Cardiac fibroblast (primary cell): Measurements from ENCODE around the gene PPP3CB.
"Not testable (repeated sequence)": the region's sequence is repeated elsewhere in the genome, so short reads cannot be mapped to it uniquely, and the experiment has no call there.

Source experiments
- DNase-seq, 2 donors: peaks; one replicate each; pipeline versions ENCODE4 v3.0.0 to v3.0.0-alpha.2; 2010; ENCODE audit warnings: low read depth in 2 of 2
- H3K4me3 ChIP-seq, 2 donors: replicated peaks in 1 of 2; 1 replicate in 1 of 2; 2 replicates in 1 of 2; pipeline ENCODE4 v1.5.1; 2011; ENCODE audit warnings: low read depth in 2 of 2, low read length in 2 of 2, mild to moderate bottlenecking in 2 of 2, moderate library complexity in 1 of 2
- CTCF ChIP-seq: IDR thresholded peaks from one replicate; pipeline ENCODE4 v1.5.1; 2011; ENCODE audit warnings: low read depth, mild to moderate bottlenecking, low read length, inconsistent platforms

The PPP3CB gene

GRCh38 chr10:73405556-73405955 lies 90.3 kb downstream of the PPP3CB start:
- no peak overlapping the region for H3K4me3 ChIP-seq
- no peak for DNase-seq
- TF ChIP-seq CTCF = no peak

- no peak overlapping the region for H3K4me3 ChIP-seq
- no peak for DNase-seq
- TF ChIP-seq CTCF = no peak
These were observed 91.1 kb downstream of the PPP3CB start for GRCh38 chr10:73404690-73405089.

GRCh38 chr10:73401636-73402035 lies 94.2 kb downstream of the PPP3CB start:
- DNase-seq = no peak
- TF ChIP-seq CTCF = no peak
- no peak overlapping the region for H3K4me3 ChIP-seq

- no peak for TF ChIP-seq CTCF
- no peak for DNase-seq
- H3K4me3 ChIP-seq = no peak overlapping the region
These were observed 96.8 kb downstream of the PPP3CB start for GRCh38 chr10:73399063-73399462.

- TF ChIP-seq CTCF = no peak
- no peak overlapping the region for H3K4me3 ChIP-seq
- DNase-seq = no peak
These were observed 97.8 kb downstream of the PPP3CB start for GRCh38 chr10:73398024-73398423.

GRCh38 chr10:73394325-73394724 lies 101.5 kb downstream of the PPP3CB start:
- DNase-seq, H3K4me3 ChIP-seq: not testable (repeated sequence)

GRCh38 chr10:73388228-73388627 lies 107.6 kb downstream of the PPP3CB start:
- DNase-seq = no peak
- no peak for TF ChIP-seq CTCF
- H3K4me3 ChIP-seq = no peak overlapping the region

- H3K4me3 ChIP-seq = no peak overlapping the region
- DNase-seq = no peak
- no peak for TF ChIP-seq CTCF
These were observed 109.2 kb downstream of the PPP3CB start for GRCh38 chr10:73386583-73386982.
